Stimulated activated CD8-positive, alpha-beta memory T cell treated with anti-CD3 and anti-CD28 coated beads, Interleukin-12 subunit alpha, Interleukin-12 subunit beta, amount 100 ng/mL, for 24 hours (primary cell): ENCODE results near the gene IL17B.
A peak's percentile ranks its signal among the peaks of the same experiment; 100 is the strongest.

Experiments
- DNase-seq: peaks from one replicate; pipeline ENCODE4 v3.0.0-alpha.2; 2020; ENCODE audit errors: extremely low read depth

Gene IL17B

DNA sequence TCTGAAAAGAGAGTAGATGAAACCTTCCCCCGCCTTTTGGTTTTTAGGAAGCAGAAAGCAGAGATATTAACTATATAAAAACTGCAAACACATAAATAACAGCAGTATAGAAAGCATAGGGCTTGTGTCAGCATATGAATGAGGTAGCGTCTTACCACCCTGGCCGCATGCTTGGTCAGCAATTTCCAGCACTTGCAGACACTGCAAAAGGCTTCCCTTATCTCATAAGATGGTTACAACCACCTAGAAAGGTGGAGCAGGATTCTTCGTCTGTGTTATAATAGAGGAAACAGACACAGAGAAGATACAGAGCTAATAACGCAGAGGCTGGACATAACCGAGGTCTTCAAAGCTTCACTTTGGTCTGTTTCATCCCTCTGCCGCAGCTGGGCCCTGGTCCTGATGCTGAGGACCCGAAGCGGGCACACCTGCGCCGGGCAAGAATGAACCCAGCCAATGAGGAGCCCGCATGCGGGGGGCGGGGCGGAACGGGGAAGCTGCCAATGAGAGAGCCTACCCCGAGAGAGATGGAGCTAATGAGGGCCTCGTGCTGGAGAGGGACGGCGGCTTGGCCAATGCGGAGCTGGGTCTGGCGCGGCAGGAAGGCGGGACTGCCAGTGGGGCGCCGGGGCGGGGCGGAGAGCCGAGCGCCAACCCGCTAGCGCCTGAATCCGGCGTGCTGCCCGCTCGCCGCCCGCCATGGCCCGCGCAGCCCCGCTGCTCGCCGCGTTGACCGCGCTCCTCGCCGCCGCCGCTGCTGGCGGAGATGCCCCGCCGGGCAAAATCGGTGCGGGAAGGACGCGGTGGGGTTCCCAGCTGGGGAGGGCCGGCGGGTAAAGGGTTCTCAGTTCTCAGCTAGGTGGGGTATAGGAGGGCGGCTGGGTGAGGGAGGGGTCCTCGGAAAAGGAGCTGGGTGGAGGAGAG, 21.5 kb downstream of the IL17B start, which contains the start of gene PCYOX1L:
Gene PCYOX1L, plus strand, starts transcription at position 677 of the 924 bp plus-strand sequence. Its CDS starts 23 bp downstream, at position 700.
- peak; percentile 97 for DNase-seq

- no peak for DNase-seq
These were observed 22.7 kb downstream of the IL17B start for GRCh38 chr5:149356391-149356790.

DNA sequence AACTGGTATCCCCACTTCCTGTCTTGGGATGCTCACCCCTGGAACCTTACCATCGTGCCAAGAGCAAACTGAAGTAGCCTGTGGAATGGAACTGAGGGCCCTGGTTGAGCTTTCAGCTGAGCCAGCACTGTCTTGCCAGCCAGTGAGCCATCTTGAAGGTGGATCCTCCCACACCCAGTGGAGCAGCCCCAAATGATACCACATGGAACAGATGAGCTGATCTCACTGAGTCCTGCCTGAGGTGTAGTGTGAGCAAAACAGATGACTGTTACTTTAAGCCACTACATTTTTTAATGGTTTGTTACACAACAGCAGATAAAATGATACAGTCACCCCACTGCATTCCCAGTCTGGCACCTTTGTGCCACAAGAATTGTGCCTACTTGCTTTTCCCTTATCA, 23.4 kb downstream of the IL17B start:
- no peak for DNase-seq

DNA sequence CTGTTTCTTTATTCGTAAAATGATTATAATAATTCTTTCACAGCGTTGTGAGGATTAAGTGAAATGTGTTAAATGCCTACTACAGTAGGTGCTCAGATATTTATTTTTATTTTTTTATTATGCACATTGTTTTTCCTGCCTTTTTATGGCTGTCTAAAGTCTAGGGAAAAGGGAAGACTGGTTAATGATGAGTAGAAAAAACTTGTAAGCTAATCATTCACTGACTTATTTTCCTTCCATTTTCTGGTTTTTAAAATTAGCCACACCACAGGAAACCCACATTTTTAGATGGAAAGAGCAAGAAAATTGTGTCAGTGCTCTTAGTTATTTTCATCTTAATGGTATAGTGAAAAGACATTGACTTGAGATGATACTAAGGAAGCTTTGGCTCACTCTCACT, 25.2 kb downstream of the IL17B start:
- no peak for DNase-seq

GRCh38 chr5:149352169-149352568, 26.9 kb downstream of the IL17B start:
- DNase-seq = no peak

GRCh38 chr5:149349382-149349781, 29.7 kb downstream of the IL17B start:
- DNase-seq = no peak

GRCh38 chr5:149348518-149348917, 30.6 kb downstream of the IL17B start:
- no peak for DNase-seq

GRCh38 chr5:149345892-149346222, 33.2 kb downstream of the IL17B start:
- DNase-seq = no peak

- DNase-seq = peak; percentile 87
These were observed 33.8 kb downstream of the IL17B start, which contains the start of gene GRPEL2 for GRCh38 chr5:149345147-149345891. GRPEL2 (plus strand) TSS chr5:149345499; CDS start chr5:149345540, 41 bp downstream.

DNA sequence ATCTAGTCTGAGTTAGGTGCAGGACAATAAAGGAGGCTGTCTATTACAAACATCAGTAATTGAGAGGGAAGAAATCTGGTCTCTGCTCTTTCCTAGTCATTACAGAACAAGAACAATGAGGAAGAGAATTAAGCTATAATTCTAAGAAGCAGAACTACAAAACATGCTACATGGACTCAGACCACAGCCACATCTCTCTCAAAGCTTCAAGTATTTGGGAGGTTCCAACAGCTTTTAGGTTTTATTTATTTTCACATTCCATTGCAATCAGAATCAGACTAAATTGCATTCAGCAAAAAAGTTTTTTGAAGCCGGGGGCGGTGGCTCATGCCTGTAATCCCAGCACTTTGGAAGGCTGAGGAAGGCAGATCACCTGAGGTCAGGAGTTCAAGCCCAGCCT, 34.9 kb downstream of the IL17B start:
- no peak for DNase-seq

DNA sequence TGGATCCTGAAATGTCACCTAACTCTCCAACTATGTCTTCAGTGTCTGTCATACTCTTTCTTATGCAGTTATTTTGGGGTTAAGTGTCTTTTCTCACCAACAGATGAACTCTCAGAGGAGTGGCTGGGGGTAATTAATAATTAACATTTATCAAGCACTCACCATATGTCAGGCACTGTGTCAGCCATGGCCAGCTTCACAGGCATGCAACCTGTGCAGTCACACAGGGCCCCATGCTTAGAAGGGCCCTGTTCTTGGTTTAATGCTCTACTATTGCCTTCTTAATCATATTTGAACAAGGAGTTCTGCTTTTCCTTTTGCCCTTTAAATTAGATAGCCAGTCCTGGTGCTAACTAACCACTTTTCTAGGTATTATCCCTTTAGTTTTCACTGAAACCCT, 37.2 kb downstream of the IL17B start:
- no peak for DNase-seq

DNA sequence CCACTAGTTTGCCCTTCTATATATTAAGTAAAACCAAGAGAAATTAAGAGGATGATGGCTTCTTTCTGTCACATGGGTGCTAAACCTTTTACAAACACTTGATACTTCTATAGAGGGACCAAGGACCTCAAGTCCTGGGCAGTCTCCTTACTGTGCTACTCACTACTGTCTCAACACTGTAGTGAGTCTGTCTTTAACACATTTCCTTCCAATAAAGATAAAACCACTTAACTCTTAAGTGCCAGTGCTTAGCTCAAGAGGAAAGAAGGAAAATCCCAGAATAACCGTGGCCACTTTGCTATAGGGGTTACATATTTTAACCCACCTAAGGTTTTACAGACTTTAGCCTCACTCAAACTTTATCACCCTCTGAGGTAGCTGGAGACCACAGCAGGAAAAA, 38.2 kb downstream of the IL17B start:
- DNase-seq = no peak

GRCh38 chr5:149338364-149338763, 40.7 kb downstream of the IL17B start:
- no peak for DNase-seq

DNA sequence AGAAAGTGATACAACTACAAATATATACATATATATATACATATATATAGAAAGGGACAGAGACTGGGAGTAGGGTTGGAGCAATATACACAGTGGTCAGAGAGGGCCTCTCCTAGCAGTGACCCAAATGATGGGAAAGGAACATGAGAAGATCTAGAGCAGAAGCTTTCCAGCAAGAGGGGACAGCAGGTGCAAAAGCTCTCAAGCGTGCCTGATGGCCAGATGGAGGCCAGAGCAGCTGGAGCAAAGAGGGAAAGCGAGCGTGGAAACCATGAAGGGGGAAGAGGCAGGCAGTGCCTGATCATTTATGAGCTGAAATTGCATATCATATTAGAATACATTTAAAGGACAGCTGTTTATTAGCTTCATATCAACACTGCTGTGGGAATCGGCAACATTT, 41.4 kb downstream of the IL17B start:
- DNase-seq = no peak

- no peak for DNase-seq
These were observed 45.2 kb downstream of the IL17B start for GRCh38 chr5:149333711-149334443.

DNA sequence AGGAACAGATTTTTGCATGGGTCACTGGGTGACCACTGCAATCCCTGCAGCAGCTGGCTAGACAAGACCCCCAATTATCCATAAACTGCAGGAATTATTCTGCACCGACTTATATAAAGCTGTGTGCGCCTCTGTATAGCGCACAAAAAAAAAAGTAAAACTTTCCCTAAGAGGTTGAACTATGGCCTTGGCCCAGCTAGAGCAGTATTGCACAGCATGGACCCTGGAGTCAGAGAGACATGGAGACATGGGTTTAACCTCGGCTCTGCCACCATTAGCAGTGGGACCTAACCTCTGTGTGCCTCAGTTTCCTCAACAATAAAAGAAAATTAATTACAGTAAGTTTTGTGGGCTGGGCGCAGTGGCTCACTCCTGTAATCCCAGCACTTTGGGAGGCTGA, 50.9 kb downstream of the IL17B start:
- DNase-seq = no peak

- DNase-seq = no peak
These were observed 52.5 kb downstream of the IL17B start for GRCh38 chr5:149326611-149327010.

DNA sequence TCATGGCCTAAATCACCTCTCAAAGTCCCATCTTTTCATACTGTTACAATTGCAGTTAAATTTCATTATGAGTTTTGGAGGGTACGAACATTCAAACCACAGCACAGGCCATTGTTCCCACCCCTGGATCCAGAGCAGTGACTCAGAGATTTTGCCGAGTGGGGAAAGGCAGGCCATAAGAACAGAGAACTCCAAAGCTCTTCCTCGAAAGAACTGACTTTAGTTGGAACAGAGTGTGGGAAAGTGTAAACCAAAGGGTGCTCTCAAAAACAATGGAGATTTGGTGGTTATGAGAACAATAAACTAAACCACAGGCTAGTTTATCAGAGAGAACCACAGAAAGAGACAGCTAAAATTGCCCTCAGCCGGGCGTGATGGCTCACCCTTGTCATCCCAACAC, 53.2 kb downstream of the IL17B start:
- no peak for DNase-seq

DNA sequence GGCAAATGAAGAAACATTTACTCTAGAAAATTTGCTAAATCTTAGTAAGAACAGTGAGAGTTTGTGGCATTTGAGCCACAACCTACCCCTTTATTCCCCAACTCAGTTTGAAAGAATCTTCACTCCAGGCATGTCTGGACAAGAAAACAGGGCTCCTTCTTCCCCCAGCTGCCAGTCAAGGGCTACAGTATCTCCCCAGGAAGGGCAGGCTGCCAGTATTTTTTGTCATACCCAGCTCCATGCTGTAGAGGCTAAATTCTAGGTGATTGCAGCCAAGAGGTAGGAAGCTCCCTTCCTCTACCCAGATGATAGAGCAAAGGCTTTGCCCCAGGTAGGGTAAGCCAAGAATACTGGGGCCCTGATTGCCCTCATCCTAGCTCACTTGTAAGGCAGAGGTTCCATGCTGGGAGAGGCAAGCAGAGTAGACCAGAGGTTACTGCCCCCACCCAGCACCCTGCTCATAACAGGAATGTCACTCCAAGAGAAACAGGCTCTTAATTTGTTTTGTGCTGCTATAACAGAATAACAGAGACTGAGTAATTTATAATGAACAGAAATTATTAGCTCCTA, 53.8 kb downstream of the IL17B start:
- no peak for DNase-seq

GRCh38 chr5:149324641-149325040, 54.5 kb downstream of the IL17B start:
- DNase-seq = no peak
